GM19395 (cell line): ENCODE data around the gene COIL.

Experiments used
- ATAC-seq: cut with Tn5 transposase; IDR thresholded peaks from one replicate; pipeline ENCODE4 v1.9.1; 2021; ENCODE audit warnings: mild to moderate bottlenecking, moderate library complexity; ENCODE audit not compliant: unreplicated experiment

COIL gene

DNA sequence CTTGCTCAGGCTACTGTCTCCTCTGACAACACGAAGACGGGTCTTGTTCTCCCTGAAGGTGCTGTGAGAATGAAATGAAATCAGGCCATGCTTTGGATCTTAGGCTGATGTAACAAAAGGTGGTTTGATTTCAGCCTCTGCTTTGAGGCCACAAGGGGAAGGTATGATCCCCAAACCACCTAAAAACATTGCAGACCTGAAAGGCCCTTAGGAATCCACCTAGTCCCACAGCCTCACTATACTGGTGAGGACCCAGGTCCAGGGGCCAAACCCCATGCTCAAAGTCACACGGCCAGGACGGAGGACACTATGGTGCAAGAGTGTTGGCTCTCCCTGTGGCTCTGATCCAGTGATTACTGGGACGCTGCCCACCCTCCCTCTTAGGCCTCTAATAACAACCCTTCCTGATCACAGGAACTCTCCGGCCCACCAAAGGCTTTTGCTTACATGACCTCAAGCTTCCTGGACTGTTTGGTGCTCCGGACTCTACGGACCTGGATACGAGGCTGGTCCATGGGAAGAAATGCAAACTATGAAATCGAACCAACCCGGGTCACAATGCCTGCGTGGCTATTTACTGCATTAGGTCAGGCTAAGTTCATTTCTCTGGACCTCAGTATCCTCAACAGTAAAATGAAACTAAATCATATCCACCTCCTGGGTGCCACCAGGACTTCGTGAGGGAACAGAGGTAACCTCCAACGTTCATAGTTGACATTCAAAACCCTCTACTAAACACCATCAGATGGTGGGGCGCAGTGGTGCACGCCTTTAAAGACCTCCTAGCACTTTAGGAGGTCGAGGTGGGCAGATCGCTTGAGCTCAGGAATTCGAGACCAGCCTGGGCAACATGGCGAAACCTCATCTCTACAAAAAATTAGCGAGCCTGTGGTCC, 48.5 kb downstream of the COIL start:
- no peak for ATAC-seq

- ATAC-seq: no peak
Measured at GRCh38 chr17:56910509-56911235, 50.2 kb downstream of the COIL start.

GRCh38 chr17:56909742-56910508, 50.9 kb downstream of the COIL start:
- no peak for ATAC-seq

DNA sequence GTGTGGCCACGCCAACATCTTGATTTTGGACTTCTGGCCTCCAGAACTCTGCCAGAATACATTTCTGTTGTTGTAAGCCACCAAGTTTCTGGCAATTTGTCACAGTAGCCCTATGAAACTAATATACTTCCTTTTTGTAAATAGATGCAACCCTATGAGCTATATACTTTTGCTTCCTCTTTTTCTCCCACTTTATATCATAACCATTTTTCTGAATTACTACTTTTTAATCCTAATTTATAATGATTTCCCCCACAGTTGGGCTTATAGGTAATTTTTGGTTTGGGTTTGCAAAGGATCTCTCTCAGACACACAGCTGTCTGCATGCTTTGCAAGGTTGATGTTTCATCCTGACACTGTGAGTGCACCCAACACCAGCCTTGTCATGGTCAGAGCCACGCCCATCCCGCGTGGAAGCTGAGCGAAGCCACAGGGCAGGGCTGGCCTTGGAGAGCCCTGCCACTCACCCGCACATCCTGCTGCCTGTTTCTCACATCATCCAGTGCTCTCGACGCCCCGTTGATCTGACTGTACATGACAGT, 52.8 kb downstream of the COIL start:
- peak; percentile 91 for ATAC-seq

DNA sequence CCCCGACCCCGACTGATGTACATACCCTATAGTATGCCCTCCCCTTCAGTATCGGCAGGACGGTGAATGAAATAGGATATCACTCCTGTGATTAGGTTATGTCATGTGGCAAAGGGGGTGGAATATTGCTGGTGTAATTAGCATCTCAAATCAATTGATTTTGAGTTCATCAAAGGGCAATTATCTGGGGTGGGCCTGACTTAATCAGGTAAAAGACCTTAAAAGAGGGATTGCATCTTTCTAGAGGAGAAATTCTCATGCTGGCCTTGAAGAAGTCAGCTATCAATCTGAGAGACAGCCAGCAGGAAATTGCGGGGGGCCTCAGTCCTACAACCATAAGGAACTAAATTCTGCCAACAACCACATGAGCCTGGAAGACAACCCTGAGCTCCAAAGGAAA, 57.3 kb downstream of the COIL start:
- ATAC-seq: no peak

DNA sequence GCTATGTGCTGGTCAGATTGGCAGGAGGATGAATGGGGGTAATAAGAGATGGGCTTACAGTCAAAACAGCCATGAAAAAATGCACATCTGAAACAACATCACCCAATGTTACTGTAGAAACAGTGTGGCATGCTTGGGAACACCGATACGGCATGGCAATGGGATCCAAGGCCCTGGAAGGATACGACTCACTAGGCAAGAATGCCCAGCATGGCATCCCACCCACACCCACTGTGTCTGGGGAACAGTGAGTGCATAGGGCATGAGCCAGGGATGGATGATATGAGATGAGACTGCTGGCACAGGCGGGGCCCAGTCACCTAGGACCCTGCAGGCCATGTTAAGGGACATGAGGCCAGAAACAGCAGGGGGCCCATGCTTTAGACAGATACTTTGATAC, 58.5 kb downstream of the COIL start:
- no peak for ATAC-seq

GRCh38 chr17:56899403-56899802, 61.4 kb downstream of the COIL start:
- ATAC-seq: no peak

- no peak for ATAC-seq
Measured at GRCh38 chr17:56898874-56899273, 62.0 kb downstream of the COIL start.

DNA sequence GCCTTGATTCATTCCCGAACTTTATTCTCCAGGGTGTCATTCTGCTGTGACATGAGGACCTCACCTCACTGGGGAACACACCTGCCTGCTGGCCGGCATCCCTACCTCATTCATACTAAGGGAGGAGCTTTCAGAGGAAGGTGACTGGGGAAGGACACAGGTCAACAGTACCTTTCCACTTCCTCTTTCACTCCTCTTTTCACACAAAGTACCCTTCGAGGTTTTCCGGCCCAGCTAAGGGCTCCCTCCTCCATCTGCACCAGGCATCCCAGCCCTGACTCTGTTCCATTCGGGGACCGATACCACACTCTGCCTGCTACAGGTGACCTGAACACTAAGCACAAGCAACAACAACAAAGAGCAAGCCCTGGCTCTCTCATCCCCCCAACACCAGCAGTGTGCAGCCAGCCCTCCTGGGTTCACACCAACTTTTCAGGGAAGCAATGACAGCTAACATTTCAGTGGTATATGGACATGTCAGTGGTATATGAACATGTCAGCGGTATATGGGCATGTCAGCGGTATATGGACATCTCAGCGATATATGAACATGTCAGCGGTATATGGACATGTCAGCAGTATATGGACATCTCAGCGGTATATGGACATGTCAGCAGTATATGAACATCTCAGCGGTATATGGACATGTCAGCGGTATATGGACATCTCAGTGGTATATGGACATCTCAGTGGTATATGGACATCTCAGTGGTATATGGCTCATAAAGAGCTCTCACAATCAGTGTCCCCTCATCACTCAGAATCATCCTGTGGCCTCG, 63.0 kb downstream of the COIL start:
- ATAC-seq: peak; percentile 80

GRCh38 chr17:56896968-56897359, 63.9 kb downstream of the COIL start:
- ATAC-seq: no peak

DNA sequence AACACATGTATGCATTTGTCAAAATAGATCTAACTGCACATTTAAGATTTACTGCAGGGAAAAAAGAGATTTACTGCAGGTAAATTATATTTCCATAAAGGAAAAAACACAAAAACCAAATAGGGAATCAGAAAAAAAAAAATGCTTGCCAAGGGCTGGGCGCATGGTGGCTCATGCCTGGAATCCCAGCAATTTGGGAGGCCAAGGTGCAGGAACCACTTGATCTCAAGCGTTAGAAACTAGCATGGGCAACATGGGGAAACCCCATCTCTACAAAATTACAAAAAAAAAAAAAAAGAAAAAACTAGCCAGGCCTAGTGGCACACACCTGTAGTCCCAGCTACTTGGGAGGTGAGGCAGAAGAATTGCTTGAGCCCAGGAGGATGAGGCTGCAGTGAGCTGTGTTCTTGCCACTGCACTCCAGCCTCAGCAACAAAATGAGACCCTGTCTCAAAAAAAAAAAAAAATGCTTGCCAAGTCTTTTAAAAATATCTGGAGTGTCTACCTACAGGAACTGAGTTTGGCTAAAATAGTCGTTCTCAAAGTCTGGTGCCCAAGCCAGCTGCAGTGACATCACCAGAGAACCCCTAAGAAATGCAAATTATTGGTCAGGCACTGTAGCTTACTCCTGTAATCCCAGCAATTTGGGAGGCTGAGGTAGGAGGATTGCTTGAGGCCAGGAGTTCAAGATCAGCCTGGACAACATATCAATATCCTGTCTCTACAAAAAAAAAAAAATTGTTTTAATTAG, 64.5 kb downstream of the COIL start:
- no peak for ATAC-seq

- no peak for ATAC-seq
Measured at GRCh38 chr17:56894859-56895455, 65.9 kb downstream of the COIL start.

- ATAC-seq: no peak
Measured at GRCh38 chr17:56893503-56893902, 67.3 kb downstream of the COIL start.

DNA sequence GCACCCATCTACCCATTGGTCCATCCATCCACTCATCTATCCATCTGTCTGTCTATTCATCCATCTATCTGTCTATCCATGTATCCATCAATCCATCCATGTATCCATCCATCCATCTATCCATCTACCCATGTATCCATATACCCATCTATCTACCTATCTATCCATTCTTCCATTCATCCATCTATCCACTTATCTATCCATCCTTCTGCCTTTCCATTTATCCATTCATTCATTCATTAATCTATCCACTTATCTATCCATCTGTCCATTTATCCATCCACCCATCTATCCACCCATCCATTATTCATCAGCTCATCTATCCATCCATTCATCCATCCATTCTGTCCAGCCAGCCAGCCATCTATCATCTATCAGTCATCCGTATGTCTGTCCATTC, 68.5 kb downstream of the COIL start:
- ATAC-seq: no peak

GRCh38 chr17:56891751-56892150, 69.1 kb downstream of the COIL start:
- ATAC-seq: no peak

DNA sequence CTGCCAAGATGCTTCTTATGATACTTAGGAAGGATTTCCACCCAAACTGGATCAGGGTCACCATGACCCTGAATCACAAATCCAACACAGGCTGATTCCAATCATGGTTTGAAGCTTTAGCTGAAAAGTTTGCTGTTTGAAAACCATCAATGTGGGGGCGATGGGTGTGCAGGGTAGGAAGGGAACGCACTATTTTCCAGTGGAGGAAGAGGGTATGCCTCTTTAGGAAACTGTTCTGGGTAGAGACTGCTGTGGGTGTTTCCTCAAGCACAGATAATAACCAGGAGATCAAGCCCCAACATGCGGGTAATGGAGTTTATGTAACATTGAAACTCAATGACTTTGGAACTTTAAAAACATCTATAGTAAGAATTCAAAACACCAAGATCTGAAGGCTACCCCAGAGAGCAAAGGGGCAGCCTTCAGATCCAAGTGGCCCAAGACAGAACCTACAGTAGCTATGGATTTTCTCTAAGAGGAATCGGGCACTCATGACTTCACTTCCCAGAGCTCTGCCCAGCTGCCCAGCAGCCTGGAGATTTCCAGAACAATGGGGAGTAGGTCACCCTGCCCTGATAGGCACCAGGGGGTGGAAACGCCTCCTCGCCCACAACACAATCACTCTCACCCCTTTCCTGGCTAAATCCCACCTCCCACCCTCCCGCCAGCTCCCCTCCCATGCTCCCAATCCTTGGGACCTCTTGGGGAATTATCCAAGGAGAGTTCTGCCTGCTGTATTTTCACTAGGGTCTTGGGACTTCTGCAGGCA, 69.8 kb downstream of the COIL start:
- ATAC-seq: no peak

DNA sequence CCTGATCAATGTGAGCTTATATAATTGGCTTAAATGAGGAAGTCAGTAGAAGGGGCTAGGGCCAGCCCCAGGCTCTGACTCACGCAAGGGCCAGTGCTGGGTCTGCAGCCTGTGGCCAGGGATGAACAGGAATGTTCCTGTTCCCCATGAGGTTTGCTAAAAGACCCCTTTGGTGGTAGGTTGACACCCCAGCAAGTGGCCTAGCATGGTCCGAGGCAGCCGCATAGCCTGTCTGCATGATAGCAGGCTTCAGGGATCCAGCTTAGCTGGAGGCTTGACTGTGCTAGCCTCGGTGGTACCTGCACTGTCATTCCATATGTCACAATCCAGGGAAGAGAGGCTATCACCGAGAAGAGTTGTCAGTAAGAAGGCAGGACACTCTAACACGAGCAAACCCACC, 70.5 kb downstream of the COIL start:
- ATAC-seq: no peak
